SK-N-SH treated with all-trans-retinoic acid at 6 μM for 48 hours (cell line): ENCODE data around the gene MATN4.

Experiments
- ATAC-seq: fragments of 200-7000 bp; cut with Tn5 transposase; 3 replicates; pipeline ENCODE4 v1.9.1; 2020; ENCODE audit warnings: mild to moderate bottlenecking, moderate library complexity
- ARNTL ChIP-seq: fragments of 450-650 bp; formaldehyde crosslinking; IDR thresholded peaks from 2 replicates; pipeline ENCODE4 v1.5.0; 2020; ENCODE audit warnings: low read depth, mild to moderate bottlenecking, moderate library complexity, borderline replicate concordance
- BACH2 ChIP-seq: fragments of 250-450 bp; sonication (Bioruptor Pico); IDR thresholded peaks from 2 replicates; pipeline ENCODE4 v1.9.0; 2021; ENCODE audit warnings: mild to moderate bottlenecking, borderline replicate concordance
- CSDC2 ChIP-seq: fragments of 250-450 bp; sonication (Bioruptor Pico); IDR thresholded peaks from 2 replicates; pipeline ENCODE4 v1.5.0; 2020; ENCODE audit warnings: mild to moderate bottlenecking, moderate library complexity
- ESRRG ChIP-seq: fragments of 250-450 bp; sonication (Bioruptor Pico); IDR thresholded peaks from 2 replicates; pipeline ENCODE4 v1.6.1; 2021; ENCODE audit warnings: mild to moderate bottlenecking
- GLIS3 ChIP-seq: fragments of 250-450 bp; sonication (Bioruptor Pico); IDR thresholded peaks from 2 replicates; pipeline ENCODE4 v1.5.0; 2020; ENCODE audit warnings: mild to moderate bottlenecking, moderate library complexity
- ISL1 ChIP-seq: fragments of 250-450 bp; sonication (Bioruptor Pico); IDR thresholded peaks from 2 replicates; pipeline ENCODE4 v2.1.2; 2022; ENCODE audit warnings: mild to moderate bottlenecking, moderate library complexity
- RARB ChIP-seq: fragments of 250-450 bp; sonication (Bioruptor Pico); IDR thresholded peaks from 2 replicates; pipeline ENCODE4 v1.8.0; 2021; ENCODE audit warnings: mild to moderate bottlenecking, moderate library complexity
- SNAI2 ChIP-seq: fragments of 250-450 bp; sonication (Bioruptor Pico); IDR thresholded peaks from 2 replicates; pipeline ENCODE4 v1.5.0; 2020; ENCODE audit warnings: mild to moderate bottlenecking, moderate library complexity
- TOX ChIP-seq: fragments of 250-450 bp; sonication (Bioruptor Pico); IDR thresholded peaks from 2 replicates; pipeline ENCODE4 v1.8.0; 2021; ENCODE audit warnings: mild to moderate bottlenecking, moderate library complexity, borderline replicate concordance
- ZC3H10 ChIP-seq: fragments of 250-450 bp; sonication (Bioruptor Pico); IDR thresholded peaks from 2 replicates; pipeline ENCODE4 v1.5.1; 2021; ENCODE audit warnings: mild to moderate bottlenecking, moderate library complexity
- ZFP3 ChIP-seq: fragments of 250-450 bp; sonication (Bioruptor Pico); IDR thresholded peaks from 2 replicates; pipeline ENCODE4 v1.5.0; 2020; ENCODE audit warnings: mild to moderate bottlenecking, moderate library complexity
- ZFP30 ChIP-seq: fragments of 450-650 bp; formaldehyde crosslinking; IDR thresholded peaks from 2 replicates; pipeline ENCODE4 v1.5.0; 2022; ENCODE audit warnings: mild to moderate bottlenecking, moderate library complexity
- ZNF565 ChIP-seq: fragments of 450-650 bp; formaldehyde crosslinking; conservative IDR thresholded peaks from 2 replicates; pipeline ENCODE4 v1.5.0; 2020; ENCODE audit warnings: low read depth, mild to moderate bottlenecking, moderate library complexity
- ZNF70 ChIP-seq: fragments of 450-650 bp; formaldehyde crosslinking; IDR thresholded peaks from 2 replicates; pipeline ENCODE4 v1.5.0; 2020; ENCODE audit warnings: mild to moderate bottlenecking, moderate library complexity
- ZNF8 ChIP-seq: fragments of 450-650 bp; formaldehyde crosslinking; IDR thresholded peaks from 2 replicates; pipeline ENCODE4 v1.5.0; 2020; ENCODE audit warnings: mild to moderate bottlenecking, moderate library complexity
- TF ChIP-seq, protein P1 (sequence below): fragments of 250-450 bp; sonication (Bioruptor Pico); IDR thresholded peaks from 2 replicates; pipeline ENCODE4 v1.8.0; 2021; ENCODE audit warnings: low read depth, mild to moderate bottlenecking, moderate library complexity, borderline replicate concordance
- TF ChIP-seq, protein P2 (sequence below): fragments of 250-450 bp; sonication (Bioruptor Pico); IDR thresholded peaks from 2 replicates; pipeline ENCODE4 v1.5.1; 2021; ENCODE audit warnings: mild to moderate bottlenecking, moderate library complexity
- TF ChIP-seq, protein P3 (sequence below): fragments of 250-450 bp; sonication (Bioruptor Pico); IDR thresholded peaks from 2 replicates; pipeline ENCODE4 v1.8.0; 2020; ENCODE audit warnings: mild to moderate bottlenecking, moderate library complexity, borderline replicate concordance
- TF ChIP-seq, protein P4 (sequence below): fragments of 250-450 bp; sonication (Bioruptor Pico); IDR thresholded peaks from 2 replicates; pipeline ENCODE4 v1.5.0; 2020; ENCODE audit warnings: mild to moderate bottlenecking, moderate library complexity
- TF ChIP-seq, protein P5 (sequence below): fragments of 250-450 bp; sonication (Bioruptor Pico); IDR thresholded peaks from 2 replicates; pipeline ENCODE4 v1.5.1; 2020; ENCODE audit warnings: low read depth, mild to moderate bottlenecking, moderate library complexity

The MATN4 gene

DNA sequence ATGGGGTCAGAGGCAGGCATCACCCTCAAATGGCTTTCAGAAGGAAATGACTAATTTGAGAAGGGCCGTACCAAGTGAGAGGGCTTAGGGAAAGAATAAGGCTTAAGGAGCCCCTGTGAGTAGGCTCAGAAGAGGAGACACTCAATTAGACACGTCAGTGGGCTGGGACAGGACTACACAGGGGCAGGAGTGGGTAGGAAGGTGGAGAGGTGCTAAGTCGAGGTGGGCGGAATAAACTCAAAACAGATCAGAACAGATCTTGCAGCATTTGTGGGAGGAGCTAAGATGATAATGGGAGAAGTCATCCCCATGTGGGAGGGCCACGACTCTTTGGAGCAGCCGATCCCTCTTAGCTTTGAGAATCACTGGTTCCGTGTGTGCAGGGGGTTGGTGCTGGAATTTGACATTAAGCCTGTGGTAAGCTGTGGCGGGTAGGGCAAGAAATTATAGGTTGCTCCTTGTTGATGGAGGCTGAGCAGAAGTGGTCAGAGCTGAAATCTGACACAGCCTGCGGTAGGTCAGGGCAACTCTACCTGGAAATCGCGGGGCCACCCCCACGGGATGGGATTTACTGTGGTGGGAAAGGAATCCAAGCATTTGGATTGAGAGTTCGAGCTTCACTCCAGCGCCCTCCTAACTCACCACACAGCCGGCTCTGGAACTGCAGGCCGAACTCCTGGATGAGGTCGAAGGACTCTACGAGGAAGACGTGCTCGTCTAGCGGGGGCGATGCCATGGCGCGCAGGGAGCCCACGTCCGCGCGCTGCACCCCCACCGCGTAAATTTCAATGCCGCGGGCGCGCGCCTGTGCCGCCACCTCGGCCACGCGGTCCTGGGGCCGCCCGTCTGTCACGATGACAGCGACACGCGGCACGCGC lies 4.3 kb downstream of the MATN4 start (continued):
- TF ChIP-seq, protein P1, sequence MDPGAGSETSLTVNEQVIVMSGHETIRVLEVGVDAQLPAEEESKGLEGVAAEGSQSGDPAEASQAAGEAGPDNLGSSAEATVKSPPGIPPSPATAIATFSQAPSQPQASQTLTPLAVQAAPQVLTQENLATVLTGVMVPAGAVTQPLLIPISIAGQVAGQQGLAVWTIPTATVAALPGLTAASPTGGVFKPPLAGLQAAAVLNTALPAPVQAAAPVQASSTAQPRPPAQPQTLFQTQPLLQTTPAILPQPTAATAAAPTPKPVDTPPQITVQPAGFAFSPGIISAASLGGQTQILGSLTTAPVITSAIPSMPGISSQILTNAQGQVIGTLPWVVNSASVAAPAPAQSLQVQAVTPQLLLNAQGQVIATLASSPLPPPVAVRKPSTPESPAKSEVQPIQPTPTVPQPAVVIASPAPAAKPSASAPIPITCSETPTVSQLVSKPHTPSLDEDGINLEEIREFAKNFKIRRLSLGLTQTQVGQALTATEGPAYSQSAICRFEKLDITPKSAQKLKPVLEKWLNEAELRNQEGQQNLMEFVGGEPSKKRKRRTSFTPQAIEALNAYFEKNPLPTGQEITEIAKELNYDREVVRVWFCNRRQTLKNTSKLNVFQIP (CRISPR knock-in tag), result no peak
- TF ChIP-seq ESRRG (CRISPR knock-in tag), result no peak
- TF ChIP-seq ZFP3, result no peak
- no peak for TF ChIP-seq ZNF70 (CRISPR knock-in tag)
- no peak for TF ChIP-seq TOX (CRISPR knock-in tag)
- TF ChIP-seq ARNTL (CRISPR knock-in tag), result no peak

DNA sequence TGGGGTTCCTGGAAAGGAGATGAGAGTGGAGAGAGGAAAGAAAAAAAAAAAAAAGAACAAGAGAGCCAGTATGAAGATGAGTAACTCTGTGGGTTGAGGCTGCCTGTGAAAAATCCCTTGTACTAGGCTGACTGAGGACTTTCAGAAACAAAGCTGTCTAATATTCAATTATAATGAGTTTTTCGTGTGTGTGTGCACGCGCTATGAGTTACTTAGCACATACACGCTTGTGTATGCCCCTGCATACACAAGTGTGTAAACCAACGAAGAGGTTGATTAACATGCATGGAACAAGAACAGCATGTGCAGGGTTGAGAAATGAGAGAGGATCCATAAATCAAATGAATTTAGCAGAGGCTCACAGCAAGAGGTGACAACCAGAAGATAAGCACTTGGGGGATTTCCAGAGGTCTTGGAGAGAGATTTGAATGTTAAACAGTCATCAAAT lies 6.3 kb downstream of the MATN4 start:
- no peak for ATAC-seq
- TF ChIP-seq ZC3H10 (CRISPR knock-in tag) (no peak), ESRRG (CRISPR knock-in tag) (no peak), ZFP30 (CRISPR knock-in tag) (no peak), ZNF565 (CRISPR knock-in tag) (no peak), BACH2 (CRISPR knock-in tag) (no peak), ISL1 (no peak), ZFP3 (no peak), CSDC2 (CRISPR knock-in tag) (no peak), GLIS3 (CRISPR knock-in tag) (no peak), ARNTL (CRISPR knock-in tag) (no peak), RARB (CRISPR knock-in tag) (no peak), SNAI2 (no peak), ZNF8 (CRISPR knock-in tag) (no peak)
- TF ChIP-seq, protein P2, sequence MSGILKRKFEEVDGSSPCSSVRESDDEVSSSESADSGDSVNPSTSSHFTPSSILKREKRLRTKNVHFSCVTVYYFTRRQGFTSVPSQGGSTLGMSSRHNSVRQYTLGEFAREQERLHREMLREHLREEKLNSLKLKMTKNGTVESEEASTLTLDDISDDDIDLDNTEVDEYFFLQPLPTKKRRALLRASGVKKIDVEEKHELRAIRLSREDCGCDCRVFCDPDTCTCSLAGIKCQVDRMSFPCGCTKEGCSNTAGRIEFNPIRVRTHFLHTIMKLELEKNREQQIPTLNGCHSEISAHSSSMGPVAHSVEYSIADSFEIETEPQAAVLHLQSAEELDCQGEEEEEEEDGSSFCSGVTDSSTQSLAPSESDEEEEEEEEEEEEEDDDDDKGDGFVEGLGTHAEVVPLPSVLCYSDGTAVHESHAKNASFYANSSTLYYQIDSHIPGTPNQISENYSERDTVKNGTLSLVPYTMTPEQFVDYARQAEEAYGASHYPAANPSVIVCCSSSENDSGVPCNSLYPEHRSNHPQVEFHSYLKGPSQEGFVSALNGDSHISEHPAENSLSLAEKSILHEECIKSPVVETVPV (CRISPR knock-in tag), result no peak
- TF ChIP-seq, protein P3, sequence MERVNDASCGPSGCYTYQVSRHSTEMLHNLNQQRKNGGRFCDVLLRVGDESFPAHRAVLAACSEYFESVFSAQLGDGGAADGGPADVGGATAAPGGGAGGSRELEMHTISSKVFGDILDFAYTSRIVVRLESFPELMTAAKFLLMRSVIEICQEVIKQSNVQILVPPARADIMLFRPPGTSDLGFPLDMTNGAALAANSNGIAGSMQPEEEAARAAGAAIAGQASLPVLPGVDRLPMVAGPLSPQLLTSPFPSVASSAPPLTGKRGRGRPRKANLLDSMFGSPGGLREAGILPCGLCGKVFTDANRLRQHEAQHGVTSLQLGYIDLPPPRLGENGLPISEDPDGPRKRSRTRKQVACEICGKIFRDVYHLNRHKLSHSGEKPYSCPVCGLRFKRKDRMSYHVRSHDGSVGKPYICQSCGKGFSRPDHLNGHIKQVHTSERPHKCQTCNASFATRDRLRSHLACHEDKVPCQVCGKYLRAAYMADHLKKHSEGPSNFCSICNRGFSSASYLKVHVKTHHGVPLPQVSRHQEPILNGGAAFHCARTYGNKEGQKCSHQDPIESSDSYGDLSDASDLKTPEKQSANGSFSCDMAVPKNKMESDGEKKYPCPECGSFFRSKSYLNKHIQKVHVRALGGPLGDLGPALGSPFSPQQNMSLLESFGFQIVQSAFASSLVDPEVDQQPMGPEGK, result no peak
- TF ChIP-seq, protein P4, sequence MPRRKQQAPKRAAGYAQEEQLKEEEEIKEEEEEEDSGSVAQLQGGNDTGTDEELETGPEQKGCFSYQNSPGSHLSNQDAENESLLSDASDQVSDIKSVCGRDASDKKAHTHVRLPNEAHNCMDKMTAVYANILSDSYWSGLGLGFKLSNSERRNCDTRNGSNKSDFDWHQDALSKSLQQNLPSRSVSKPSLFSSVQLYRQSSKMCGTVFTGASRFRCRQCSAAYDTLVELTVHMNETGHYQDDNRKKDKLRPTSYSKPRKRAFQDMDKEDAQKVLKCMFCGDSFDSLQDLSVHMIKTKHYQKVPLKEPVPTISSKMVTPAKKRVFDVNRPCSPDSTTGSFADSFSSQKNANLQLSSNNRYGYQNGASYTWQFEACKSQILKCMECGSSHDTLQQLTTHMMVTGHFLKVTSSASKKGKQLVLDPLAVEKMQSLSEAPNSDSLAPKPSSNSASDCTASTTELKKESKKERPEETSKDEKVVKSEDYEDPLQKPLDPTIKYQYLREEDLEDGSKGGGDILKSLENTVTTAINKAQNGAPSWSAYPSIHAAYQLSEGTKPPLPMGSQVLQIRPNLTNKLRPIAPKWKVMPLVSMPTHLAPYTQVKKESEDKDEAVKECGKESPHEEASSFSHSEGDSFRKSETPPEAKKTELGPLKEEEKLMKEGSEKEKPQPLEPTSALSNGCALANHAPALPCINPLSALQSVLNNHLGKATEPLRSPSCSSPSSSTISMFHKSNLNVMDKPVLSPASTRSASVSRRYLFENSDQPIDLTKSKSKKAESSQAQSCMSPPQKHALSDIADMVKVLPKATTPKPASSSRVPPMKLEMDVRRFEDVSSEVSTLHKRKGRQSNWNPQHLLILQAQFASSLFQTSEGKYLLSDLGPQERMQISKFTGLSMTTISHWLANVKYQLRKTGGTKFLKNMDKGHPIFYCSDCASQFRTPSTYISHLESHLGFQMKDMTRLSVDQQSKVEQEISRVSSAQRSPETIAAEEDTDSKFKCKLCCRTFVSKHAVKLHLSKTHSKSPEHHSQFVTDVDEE (CRISPR knock-in tag), result no peak
- TF ChIP-seq, protein P5, sequence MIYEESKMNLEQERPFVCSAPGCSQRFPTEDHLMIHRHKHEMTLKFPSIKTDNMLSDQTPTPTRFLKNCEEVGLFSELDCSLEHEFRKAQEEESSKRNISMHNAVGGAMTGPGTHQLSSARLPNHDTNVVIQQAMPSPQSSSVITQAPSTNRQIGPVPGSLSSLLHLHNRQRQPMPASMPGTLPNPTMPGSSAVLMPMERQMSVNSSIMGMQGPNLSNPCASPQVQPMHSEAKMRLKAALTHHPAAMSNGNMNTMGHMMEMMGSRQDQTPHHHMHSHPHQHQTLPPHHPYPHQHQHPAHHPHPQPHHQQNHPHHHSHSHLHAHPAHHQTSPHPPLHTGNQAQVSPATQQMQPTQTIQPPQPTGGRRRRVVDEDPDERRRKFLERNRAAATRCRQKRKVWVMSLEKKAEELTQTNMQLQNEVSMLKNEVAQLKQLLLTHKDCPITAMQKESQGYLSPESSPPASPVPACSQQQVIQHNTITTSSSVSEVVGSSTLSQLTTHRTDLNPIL (CRISPR knock-in tag), result no peak
- TF ChIP-seq, protein P1 (CRISPR knock-in tag), result no peak
